Vein endothelial cell (primary cell): ENCODE measurements around the gene ATP6V1D. TPM values are rescaled to one million over a fixed set of nuclear protein-coding genes. Genes with fewer than 3 reads are reported as not detected.

Source experiments
- small RNA-seq: library from RNA; depleted of rRNA; stranded (forward); fragments of <200 nt; gene quantifications from one replicate; pipeline ENCODE3, GENCODE V24; 2012
- total RNA-seq: library from RNA; depleted of rRNA; stranded (reverse); fragments of >200 nt; gene quantifications from 2 replicates; pipeline ENCODE4 v1.2.3, GENCODE V29; 2012

The ATP6V1D gene
- total RNA-seq: 72.2 and 85.7 TPM in 2 replicates

GRCh38 chr14:67359775-67360469 lies at the start of gene ATP6V1D, which contains the start of gene EIF2S1:
TSS of gene ATP6V1D (minus strand) at chr14:67359804. CDS start at chr14:67359698, 106 bp downstream.
TSS of gene EIF2S1 (plus strand) at chr14:67360328. CDS start at chr14:67364768, 4,440 bp downstream.

Small RNA genes within 50 kb of the gene (small RNA-seq; reads per million reads assigned to genes)
- not detected for gene RF00019

Other genes with a start within 250 kb of the ATP6V1D start
- 0.19 TPM in 1 of 2 replicates, not detected in the other for gene GARIN2, start 170.4 kb downstream of the ATP6V1D start, total RNA-seq
- gene PALS1, start 118.4 kb downstream of the ATP6V1D start, total RNA-seq: 20.6 and 25.1 TPM in 2 replicates
- 184 and 191 TPM in 2 replicates for gene EIF2S1, start 524 bp upstream of the ATP6V1D start, total RNA-seq
- gene PLEK2, start 52.4 kb upstream of the ATP6V1D start, total RNA-seq: 1.6 and 2.9 TPM in 2 replicates
- gene TMEM229B, start 128.9 kb upstream of the ATP6V1D start, total RNA-seq: under 0.01 TPM in 2 replicates
- gene PLEKHH1, start 173.5 kb upstream of the ATP6V1D start, total RNA-seq: 0.10 and 0.33 TPM in 2 replicates
- 9.2 and 10.8 TPM in 2 replicates for gene PIGH, start 240.5 kb upstream of the ATP6V1D start, total RNA-seq